ENCODE data around the gene PRR9.

DNA sequence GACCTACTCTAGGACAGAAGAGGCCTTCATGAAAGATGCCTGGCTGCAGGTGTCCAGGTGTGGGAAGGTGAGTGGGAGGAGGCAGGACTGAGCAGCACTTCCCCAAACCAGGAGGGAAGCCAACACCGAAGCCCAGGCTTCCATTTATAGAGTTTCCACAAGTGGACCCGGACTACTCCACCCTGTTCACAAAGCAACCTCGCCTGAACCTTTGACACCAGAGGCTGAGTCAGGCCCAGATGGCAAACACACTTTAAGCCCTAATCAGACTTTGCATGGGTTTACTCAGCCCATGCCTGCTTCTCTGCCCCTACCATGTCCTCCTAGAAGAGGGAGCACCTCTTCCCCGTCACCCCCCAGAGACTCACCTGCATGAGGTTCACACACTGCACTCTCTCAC lies 14.0 kb downstream of the PRR9 start:
- TF ChIP-seq TCF7L2 (IDR thresholded peaks at IDR 0.05; ENCODE audit: low read depth, low read length): no peak
- TF ChIP-seq, protein P1, sequence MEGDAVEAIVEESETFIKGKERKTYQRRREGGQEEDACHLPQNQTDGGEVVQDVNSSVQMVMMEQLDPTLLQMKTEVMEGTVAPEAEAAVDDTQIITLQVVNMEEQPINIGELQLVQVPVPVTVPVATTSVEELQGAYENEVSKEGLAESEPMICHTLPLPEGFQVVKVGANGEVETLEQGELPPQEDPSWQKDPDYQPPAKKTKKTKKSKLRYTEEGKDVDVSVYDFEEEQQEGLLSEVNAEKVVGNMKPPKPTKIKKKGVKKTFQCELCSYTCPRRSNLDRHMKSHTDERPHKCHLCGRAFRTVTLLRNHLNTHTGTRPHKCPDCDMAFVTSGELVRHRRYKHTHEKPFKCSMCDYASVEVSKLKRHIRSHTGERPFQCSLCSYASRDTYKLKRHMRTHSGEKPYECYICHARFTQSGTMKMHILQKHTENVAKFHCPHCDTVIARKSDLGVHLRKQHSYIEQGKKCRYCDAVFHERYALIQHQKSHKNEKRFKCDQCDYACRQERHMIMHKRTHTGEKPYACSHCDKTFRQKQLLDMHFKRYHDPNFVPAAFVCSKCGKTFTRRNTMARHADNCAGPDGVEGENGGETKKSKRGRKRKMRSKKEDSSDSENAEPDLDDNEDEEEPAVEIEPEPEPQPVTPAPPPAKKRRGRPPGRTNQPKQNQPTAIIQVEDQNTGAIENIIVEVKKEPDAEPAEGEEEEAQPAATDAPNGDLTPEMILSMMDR (IDR thresholded peaks at IDR 0.05): no peak
- TF ChIP-seq POLR2AphosphoS5 (IDR thresholded peaks at IDR 0.05; ENCODE audit: low read depth, low read length): no peak
- TF ChIP-seq, protein P2, sequence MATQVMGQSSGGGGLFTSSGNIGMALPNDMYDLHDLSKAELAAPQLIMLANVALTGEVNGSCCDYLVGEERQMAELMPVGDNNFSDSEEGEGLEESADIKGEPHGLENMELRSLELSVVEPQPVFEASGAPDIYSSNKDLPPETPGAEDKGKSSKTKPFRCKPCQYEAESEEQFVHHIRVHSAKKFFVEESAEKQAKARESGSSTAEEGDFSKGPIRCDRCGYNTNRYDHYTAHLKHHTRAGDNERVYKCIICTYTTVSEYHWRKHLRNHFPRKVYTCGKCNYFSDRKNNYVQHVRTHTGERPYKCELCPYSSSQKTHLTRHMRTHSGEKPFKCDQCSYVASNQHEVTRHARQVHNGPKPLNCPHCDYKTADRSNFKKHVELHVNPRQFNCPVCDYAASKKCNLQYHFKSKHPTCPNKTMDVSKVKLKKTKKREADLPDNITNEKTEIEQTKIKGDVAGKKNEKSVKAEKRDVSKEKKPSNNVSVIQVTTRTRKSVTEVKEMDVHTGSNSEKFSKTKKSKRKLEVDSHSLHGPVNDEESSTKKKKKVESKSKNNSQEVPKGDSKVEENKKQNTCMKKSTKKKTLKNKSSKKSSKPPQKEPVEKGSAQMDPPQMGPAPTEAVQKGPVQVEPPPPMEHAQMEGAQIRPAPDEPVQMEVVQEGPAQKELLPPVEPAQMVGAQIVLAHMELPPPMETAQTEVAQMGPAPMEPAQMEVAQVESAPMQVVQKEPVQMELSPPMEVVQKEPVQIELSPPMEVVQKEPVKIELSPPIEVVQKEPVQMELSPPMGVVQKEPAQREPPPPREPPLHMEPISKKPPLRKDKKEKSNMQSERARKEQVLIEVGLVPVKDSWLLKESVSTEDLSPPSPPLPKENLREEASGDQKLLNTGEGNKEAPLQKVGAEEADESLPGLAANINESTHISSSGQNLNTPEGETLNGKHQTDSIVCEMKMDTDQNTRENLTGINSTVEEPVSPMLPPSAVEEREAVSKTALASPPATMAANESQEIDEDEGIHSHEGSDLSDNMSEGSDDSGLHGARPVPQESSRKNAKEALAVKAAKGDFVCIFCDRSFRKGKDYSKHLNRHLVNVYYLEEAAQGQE (IDR thresholded peaks at IDR 0.05; ENCODE audit: insufficient read depth in 1 of 2, low read depth in 2 of 2, low read length in 1 of 2): no peak
- no peak for TF ChIP-seq SIN3A (IDR thresholded peaks at IDR 0.05; ENCODE audit: borderline replicate concordance, insufficient read depth, low read depth, low read length)
